HG02678 (cell line): Measurements from ENCODE around the gene RBM8A.

ENCODE experiments used
- ATAC-seq: cut with Tn5 transposase; IDR thresholded peaks from one replicate; pipeline ENCODE4 v1.9.1; 2021; ENCODE audit warnings: mild to moderate bottlenecking, moderate library complexity; ENCODE audit not compliant: unreplicated experiment

RBM8A gene

DNA sequence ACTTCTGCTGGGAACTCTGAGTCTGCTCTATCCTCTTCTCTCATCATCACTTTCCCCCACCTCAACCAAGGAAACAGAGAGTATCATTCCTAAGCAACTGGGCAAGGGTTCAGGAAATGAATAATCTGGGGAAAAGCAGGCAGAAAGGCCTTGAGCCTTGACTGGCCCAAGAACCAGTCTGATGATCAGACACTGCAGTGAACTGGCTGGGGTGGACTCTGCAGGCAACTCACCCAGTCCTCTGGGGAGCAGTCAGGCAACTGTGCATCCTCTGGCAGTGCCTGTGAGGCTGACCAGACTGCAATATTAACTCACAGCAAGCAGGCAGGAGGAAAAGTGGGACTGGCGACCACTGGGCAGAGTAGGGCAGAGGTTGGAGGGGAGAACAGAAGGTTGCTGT, 42.6 kb downstream of the RBM8A start:
- ATAC-seq = no peak

DNA sequence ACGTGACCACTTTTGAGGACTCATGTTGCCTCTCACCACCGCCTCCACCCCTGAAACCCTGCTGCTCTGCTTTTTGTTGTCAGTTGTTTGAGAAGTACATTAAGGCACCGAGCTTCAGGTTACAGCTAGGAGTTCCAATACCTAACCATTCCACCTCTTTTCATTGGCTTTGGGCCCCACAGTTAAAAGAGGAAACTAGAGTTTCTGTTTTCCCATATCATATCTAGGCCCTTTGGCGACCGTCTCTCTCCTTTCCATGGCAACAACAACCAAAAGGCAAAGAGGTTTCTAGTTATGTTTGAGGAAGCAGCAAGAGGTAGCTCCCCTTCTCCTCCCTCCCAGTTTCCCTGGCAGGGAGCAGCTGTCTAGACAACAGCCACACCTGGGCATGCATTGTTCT, 47.5 kb downstream of the RBM8A start:
- no peak for ATAC-seq

DNA sequence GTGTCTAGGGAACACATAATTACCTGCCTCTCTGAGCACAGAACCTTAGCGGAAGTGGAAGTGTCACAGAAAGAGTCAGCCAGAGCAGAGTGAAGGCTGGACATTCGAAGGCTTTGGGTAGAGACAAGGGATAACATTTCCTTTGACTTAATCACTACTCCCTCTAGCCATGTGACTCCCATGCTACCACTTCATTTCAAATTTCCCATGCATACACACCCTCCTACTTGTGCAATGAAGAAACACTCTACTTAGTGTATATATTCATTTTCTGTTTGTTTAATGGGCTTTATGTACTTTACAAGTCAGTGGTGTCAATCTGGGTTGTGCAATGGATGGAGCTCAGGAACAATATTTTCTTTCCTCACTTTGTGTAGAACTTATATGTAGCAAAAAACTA, 48.6 kb downstream of the RBM8A start:
- no peak for ATAC-seq

DNA sequence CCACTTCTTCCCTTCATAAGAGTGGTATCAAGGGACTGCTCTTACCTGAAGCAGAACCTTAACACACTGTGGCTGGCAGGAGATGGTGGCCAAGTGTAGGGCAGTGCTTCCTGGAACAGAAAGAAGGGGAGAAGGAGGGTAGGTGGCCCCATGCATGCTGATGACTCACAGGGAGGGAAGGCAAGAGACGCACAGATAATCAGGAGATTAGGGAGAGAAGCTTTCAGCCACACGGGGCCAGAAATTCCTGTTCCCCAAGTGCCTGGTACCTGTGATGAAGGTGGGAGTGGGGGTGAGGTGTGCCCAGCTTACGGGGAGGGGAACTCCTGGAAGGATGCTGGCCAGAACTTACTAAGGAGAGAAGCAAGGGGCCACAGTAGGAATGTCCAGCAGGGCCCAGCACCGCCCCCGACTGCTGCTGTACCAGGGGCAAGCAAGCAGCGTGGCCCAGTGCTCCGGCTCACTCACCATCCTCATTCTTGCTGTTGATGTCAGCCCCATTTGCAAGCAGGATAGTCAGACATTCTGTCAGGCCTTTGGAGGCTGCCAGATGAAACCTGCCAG, 49.3 kb downstream of the RBM8A start:
- ATAC-seq = no peak

DNA sequence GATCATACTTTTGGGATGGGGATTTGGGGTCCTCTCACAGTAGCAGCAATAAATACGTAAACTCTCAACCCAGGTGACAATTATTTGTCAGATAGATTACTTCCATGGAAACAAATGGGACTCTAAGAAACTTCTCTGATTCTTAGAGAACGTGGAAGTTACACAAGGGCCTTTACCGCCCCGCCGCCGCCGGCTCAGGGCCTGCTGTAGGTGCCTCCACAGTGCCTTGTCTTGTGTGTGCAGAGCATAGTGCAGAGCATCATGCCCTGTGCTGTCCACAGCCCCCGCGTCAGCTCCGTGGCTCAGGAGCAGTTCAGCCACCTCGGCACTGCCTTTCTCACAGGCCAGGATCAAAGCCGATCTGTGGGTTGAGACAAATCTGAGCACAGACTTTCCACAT, 52.6 kb downstream of the RBM8A start:
- no peak for ATAC-seq

DNA sequence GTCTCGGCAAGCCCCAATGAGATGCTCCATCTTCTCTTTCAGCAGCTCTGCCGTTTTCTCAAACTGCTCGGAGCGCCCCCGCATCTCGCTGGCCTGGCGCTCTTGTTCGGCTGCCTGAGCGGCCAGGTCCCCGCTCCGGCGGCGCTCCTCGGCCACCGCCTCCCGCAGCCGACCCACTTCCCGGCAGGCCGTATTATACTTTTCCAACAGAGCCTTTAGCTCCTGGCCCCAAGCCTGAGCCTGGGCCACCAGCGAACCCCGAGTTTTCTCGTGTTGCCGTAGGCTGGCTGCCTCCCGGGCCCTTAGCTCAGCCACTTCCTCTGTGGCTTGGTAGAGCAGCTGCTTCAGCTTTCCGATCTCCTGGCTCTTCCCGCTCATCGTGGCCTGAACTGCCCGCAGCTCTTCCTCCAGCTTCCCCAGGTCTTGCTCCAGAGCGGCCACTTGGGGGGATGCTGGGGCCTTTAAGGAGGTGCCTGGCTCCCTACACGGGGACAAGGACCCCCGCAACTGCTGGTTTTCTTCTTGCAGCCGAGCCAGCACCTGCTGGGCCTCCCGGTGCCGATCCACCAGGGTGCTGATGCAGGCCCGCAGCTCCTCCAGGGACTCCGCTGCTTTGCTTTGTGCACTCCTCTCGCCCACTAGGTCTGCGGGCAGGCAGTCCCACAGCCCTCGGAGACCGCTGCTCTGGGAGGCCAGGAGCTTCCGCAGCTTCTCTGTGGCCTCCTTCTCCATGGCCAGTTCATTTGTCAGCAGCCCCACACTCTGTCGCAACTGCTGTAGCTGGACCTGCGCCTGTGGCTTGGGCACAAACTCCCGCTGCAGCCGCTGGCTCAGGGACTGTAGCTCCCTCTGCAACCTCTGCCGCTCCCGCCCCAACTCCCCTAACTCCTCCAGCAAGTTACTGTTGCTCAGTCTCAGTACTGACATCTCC, 55.0 kb downstream of the RBM8A start:
- ATAC-seq = peak; percentile 42
